Endothelial cell of umbilical vein (primary cell): ENCODE measurements around the gene OR52D1. TPM values are rescaled to one million over a fixed set of nuclear protein-coding genes. Genes with fewer than 3 reads are reported as not detected.

Experiments used
- BruUV-seq: library from RNA; stranded (reverse); fragments of 400-500 nt; replicated peaks from 2 replicates; lab custom pipeline; 2021; lab: Mats Ljungman, UMichigan
- CTCF ChIA-PET: fragments of 300-600, 350-600 bp; sonication (Branson Sonifier 250); formaldehyde crosslinking; loops from one replicate; lab custom pipeline; 2021; ENCODE audit warnings: antibody characterized with exemption, inconsistent platforms; lab: Charles Lee
- POLR2A ChIA-PET: fragments of 300-600, 350-600 bp; sonication (Branson Sonifier 250); formaldehyde crosslinking; loops from one replicate; lab custom pipeline; 2021; ENCODE audit warnings: antibody characterized with exemption, inconsistent platforms; lab: Charles Lee
- DNase-seq: peaks from one replicate; pipeline ENCODE4 v3.0.0-alpha.2; 2011; ENCODE audit warnings: low read depth, low spot score
- FAIRE-seq: peaks from 2 replicates; lab custom pipeline; 2011; peaks lifted over from hg19 to GRCh38; lab: Jason Lieb, UNC
- H2AFZ ChIP-seq: 2 replicates; pipeline ENCODE4 v1.6.0; 2012; ENCODE audit warnings: low read depth, low read length, control low read depth, inconsistent platforms
- H3K27ac ChIP-seq: 2 replicates; pipeline ENCODE4 v1.5.1; 2011; ENCODE audit warnings: low read depth, mild to moderate bottlenecking, control low read depth, low read length, moderate library complexity; ENCODE audit not compliant: insufficient read depth
- H3K27me3 ChIP-seq, 2 experiments: 2 replicates each; pipeline versions ENCODE4 v1.6.0 to v1.6.1; 2011; ENCODE audit warnings: low read length in 2 of 2, mixed read lengths in 1 of 2; ENCODE audit not compliant: control insufficient read depth in 2 of 2, insufficient read depth in 2 of 2
- H3K36me3 ChIP-seq, 2 experiments: 2 replicates in 1 of 2; 3 replicates in 1 of 2; pipeline ENCODE4 v1.5.1; 2011; ENCODE audit warnings: low read length in 2 of 2, mild to moderate bottlenecking in 1 of 2, moderate library complexity in 1 of 2; ENCODE audit not compliant: control insufficient read depth in 2 of 2, insufficient read depth in 2 of 2; ENCODE audit errors: extremely low read depth in 1 of 2
- H3K4me1 ChIP-seq: 3 replicates; pipeline ENCODE4 v1.5.1; 2011; ENCODE audit warnings: mild to moderate bottlenecking, low read length; ENCODE audit not compliant: control insufficient read depth, insufficient read depth; ENCODE audit errors: extremely low read depth
- H3K4me2 ChIP-seq: 2 replicates; pipeline ENCODE4 v1.6.1; 2011; ENCODE audit warnings: low read length, control low read depth, mixed read lengths; ENCODE audit not compliant: insufficient read depth
- H3K4me3 ChIP-seq, 3 experiments: fragments of 200-600 bp in 1 of 3; sonication (generic), shearing (Covaris generic) in 1 of 3; replicated peaks in 1 of 3; 2 replicates each; pipeline ENCODE4 v1.5.1; 2011 to 2016; ENCODE audit warnings: control low read depth in 3 of 3, low read length in 3 of 3, mild to moderate bottlenecking in 2 of 3, inconsistent platforms in 1 of 3, low read depth in 1 of 3, moderate library complexity in 1 of 3; ENCODE audit not compliant: insufficient read depth in 1 of 3
- H3K79me2 ChIP-seq: 2 replicates; pipeline ENCODE4 v1.6.0; 2012; ENCODE audit warnings: low read length, inconsistent platforms; ENCODE audit not compliant: control insufficient read depth, insufficient read depth
- H3K9ac ChIP-seq: replicated peaks from 2 replicates; pipeline ENCODE3; 2011; ENCODE audit warnings: low read length, control low read depth; ENCODE audit not compliant: insufficient read depth; ENCODE audit errors: extremely low read depth
- H3K9me1 ChIP-seq: replicated peaks from 3 replicates; pipeline ENCODE4 v1.6.0; 2011; ENCODE audit warnings: mild to moderate bottlenecking, low read length; ENCODE audit not compliant: control insufficient read depth, insufficient read depth; ENCODE audit errors: extremely low read depth
- H3K9me3 ChIP-seq: replicated peaks from 2 replicates; pipeline ENCODE4 v1.5.1; 2012; ENCODE audit warnings: low read length, inconsistent platforms; ENCODE audit not compliant: control insufficient read depth, insufficient read depth
- H4K20me1 ChIP-seq: replicated peaks from 2 replicates; pipeline ENCODE3; 2011; ENCODE audit warnings: mild to moderate bottlenecking, low read length; ENCODE audit not compliant: control insufficient read depth, insufficient read depth; ENCODE audit errors: extremely low read depth
- EZH2 ChIP-seq: IDR thresholded peaks from 2 replicates; pipeline ENCODE4 v1.6.1; 2012; ENCODE audit warnings: borderline replicate concordance, low read depth, mild to moderate bottlenecking, moderate library complexity, low read length, inconsistent platforms; ENCODE audit not compliant: severe bottlenecking
- FOS ChIP-seq: IDR thresholded peaks from 2 replicates; pipeline ENCODE4 v1.6.1; 2011; ENCODE audit warnings: mild to moderate bottlenecking, low read length, moderate library complexity, borderline replicate concordance; ENCODE audit not compliant: insufficient read depth
- GATA2 ChIP-seq: IDR thresholded peaks from 2 replicates; pipeline ENCODE4 v1.7.0; 2011; ENCODE audit warnings: low read depth, mild to moderate bottlenecking, moderate library complexity, mixed read lengths, low read length; ENCODE audit not compliant: insufficient read length, insufficient read depth
- JUN ChIP-seq: IDR thresholded peaks from 2 replicates; pipeline ENCODE4 v1.6.1; 2011; ENCODE audit warnings: borderline replicate concordance, low read depth; ENCODE audit not compliant: insufficient read length, insufficient read depth
- MAX ChIP-seq: IDR thresholded peaks from 2 replicates; pipeline ENCODE4 v1.6.1; 2011; ENCODE audit not compliant: insufficient read depth, insufficient read length
- MYC ChIP-seq: IDR thresholded peaks from one replicate; pipeline ENCODE4 v1.6.1; 2011; ENCODE audit warnings: mild to moderate bottlenecking, low read depth, low read length
- POLR2A ChIP-seq: IDR thresholded peaks from 2 replicates; pipeline ENCODE4 v1.6.1; 2012; ENCODE audit warnings: low read depth, mild to moderate bottlenecking, control low read depth, low read length
- POLR2AphosphoS5 ChIP-seq: IDR thresholded peaks from 2 replicates; pipeline ENCODE4 v1.6.1; 2012; ENCODE audit warnings: low read depth, mild to moderate bottlenecking, control low read depth, low read length, moderate library complexity; ENCODE audit not compliant: insufficient read depth
- dilution Hi-C: fragments of 300-500 bp; cut with MboI; formaldehyde crosslinking; loops from one replicate; pipeline ENCODE4 v1.15.0; 2019; ENCODE audit warnings: low sequenced_read_pairs; ENCODE audit not compliant: extremely low pct_ligation_motif_present
- intact Hi-C: fragments of 100-400 bp; cut with micrococcal nuclease; formaldehyde crosslinking; loops from one replicate; pipeline ENCODE4 v1.10.0; 2022
- polyA plus RNA-seq, 4 experiments: library from polyadenylated mRNA; depleted of rRNA in 3 of 4; stranded (reverse) in 3 of 4; unstranded in 1 of 4; fragments of >200 nt; gene quantifications; 2 replicates each; pipeline versions ENCODE4 v1.2.1 to v1.2.3, GENCODE V29; 2011 to 2012; ENCODE audit warnings: missing spikeins in 1 of 4
- total RNA-seq: library from RNA; stranded (reverse); gene quantifications from 2 replicates; pipeline ENCODE4 v1.2.3, GENCODE V29; 2021
- TF ChIP-seq, protein P1 (sequence below), 2 donors: IDR thresholded peaks; 1 replicate in 1 of 2; 2 replicates in 1 of 2; pipeline ENCODE4 v1.5.1; 2011; ENCODE audit warnings: low read length in 2 of 2, mild to moderate bottlenecking in 2 of 2, moderate library complexity in 2 of 2, control low read depth in 1 of 2, inconsistent platforms in 1 of 2, low read depth in 1 of 2; ENCODE audit not compliant: insufficient read depth in 1 of 2; ENCODE audit errors: extremely low read depth in 1 of 2

The OR52D1 gene
- total and polyA plus RNA-seq, 2 donors (not counting 3 experiments of a cell fraction or from before 2014, with no cell fraction given), result not detected

GRCh38 chr11:5443835-5444393, 44.6 kb upstream of the OR52D1 start:
- Histone ChIP-seq H3K9me1 (no peaks in the 10 kb centered on the region), H3K4me2 (no peak overlapping the region), H3K27ac (no peak overlapping the region), H3K36me3 (no peaks in the 10 kb centered on the region), H3K27me3 (no peaks in the 10 kb centered on the region), H3K9me3 (no peaks in the 10 kb centered on the region), H3K79me2 (no peaks in the 10 kb centered on the region), H3K4me1 (no peaks in the 10 kb centered on the region), H3K9ac (no peak overlapping the region), H4K20me1 (no peaks in the 10 kb centered on the region), H2AFZ (no peak overlapping the region), H3K4me3 (no peak overlapping the region)
- no TSS peak for BruUV-seq
- TF ChIP-seq POLR2AphosphoS5 (no peak), MAX (no peak), JUN (no peak), FOS (no peak), GATA2 (no peak), EZH2 (no peak), POLR2A (no peak), MYC (no peak)
- TF ChIP-seq, protein P1, sequence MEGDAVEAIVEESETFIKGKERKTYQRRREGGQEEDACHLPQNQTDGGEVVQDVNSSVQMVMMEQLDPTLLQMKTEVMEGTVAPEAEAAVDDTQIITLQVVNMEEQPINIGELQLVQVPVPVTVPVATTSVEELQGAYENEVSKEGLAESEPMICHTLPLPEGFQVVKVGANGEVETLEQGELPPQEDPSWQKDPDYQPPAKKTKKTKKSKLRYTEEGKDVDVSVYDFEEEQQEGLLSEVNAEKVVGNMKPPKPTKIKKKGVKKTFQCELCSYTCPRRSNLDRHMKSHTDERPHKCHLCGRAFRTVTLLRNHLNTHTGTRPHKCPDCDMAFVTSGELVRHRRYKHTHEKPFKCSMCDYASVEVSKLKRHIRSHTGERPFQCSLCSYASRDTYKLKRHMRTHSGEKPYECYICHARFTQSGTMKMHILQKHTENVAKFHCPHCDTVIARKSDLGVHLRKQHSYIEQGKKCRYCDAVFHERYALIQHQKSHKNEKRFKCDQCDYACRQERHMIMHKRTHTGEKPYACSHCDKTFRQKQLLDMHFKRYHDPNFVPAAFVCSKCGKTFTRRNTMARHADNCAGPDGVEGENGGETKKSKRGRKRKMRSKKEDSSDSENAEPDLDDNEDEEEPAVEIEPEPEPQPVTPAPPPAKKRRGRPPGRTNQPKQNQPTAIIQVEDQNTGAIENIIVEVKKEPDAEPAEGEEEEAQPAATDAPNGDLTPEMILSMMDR (IDR thresholded peaks at IDR 0.05; ENCODE audit: extremely low read depth in 1 of 2, insufficient read depth in 1 of 2, low read depth in 1 of 2, low read length in 2 of 2), result no peak
- no peak for FAIRE-seq
- DNase-seq, result no peak
- dilution Hi-C loops (no loop called here), intact Hi-C loops (no loop called here)
- ChIA-PET CTCF (no interaction called here), POLR2A (no interaction called here)
